Heart right ventricle (tissue), 16 donors: ENCODE results near the gene IL37. TPM values are rescaled to one million over a fixed set of nuclear protein-coding genes. Genes with fewer than 3 reads are reported as not detected.

ENCODE experiments used
- ATAC-seq, 8 donors: fragments of 200-7000 bp; cut with Tn5 transposase; one replicate each; pipeline ENCODE4 v1.9.1; 2020; ENCODE audit warnings: mild to moderate bottlenecking in 8 of 8, moderate library complexity in 8 of 8, moderate number of reproducible peaks in 1 of 8
- DNase-seq, 2 donors: peaks; one replicate each; pipeline ENCODE4 v3.0.0-alpha.2; 2020
- H3K27ac ChIP-seq, 10 donors: fragments of 200-600 bp; sonication (generic) in 2 of 10; one replicate each; pipeline versions ENCODE4 v1.5.0 to v1.8.0; 2020 to 2022; ENCODE audit warnings: mild to moderate bottlenecking in 3 of 10
- H3K27me3 ChIP-seq, 7 donors: fragments of 200-600 bp; one replicate each; pipeline ENCODE4 v1.8.0; 2021 to 2022; ENCODE audit warnings: mild to moderate bottlenecking in 2 of 7
- H3K36me3 ChIP-seq, 9 donors: fragments of 200-600 bp; sonication (generic) in 1 of 9; one replicate each; pipeline versions ENCODE4 v1.5.0 to v1.8.0; 2020 to 2022; ENCODE audit warnings: mild to moderate bottlenecking in 2 of 9
- H3K4me1 ChIP-seq, 9 donors: fragments of 200-600 bp; sonication (generic) in 1 of 9; one replicate each; pipeline versions ENCODE4 v1.5.0 to v1.8.0; 2020 to 2022; ENCODE audit warnings: mild to moderate bottlenecking in 4 of 9
- H3K4me3 ChIP-seq, 10 donors: fragments of 200-600 bp; sonication (generic) in 2 of 10; one replicate each; pipeline versions ENCODE4 v1.5.0 to v1.8.0; 2020 to 2022; ENCODE audit warnings: mild to moderate bottlenecking in 7 of 10, moderate library complexity in 2 of 10
- H3K9me3 ChIP-seq, 11 donors: fragments of 200-600 bp in 10 of 11; sonication (generic) in 2 of 11; one replicate each; pipeline versions ENCODE4 v1.5.0 to v1.8.0; 2013 to 2022; ENCODE audit warnings: mild to moderate bottlenecking in 2 of 11, control low read depth in 1 of 11, moderate library complexity in 1 of 11
- CTCF ChIP-seq, 9 donors: fragments of 200-600 bp; sonication (generic) in 2 of 9; IDR thresholded peaks; one replicate each; pipeline versions ENCODE4 v1.5.0 to v1.8.0; 2021 to 2022; ENCODE audit warnings: antibody characterized with exemption in 9 of 9, mild to moderate bottlenecking in 5 of 9, moderate library complexity in 1 of 9
- WGBS, 2 donors: extraction: QIAGEN DNeasy Blood & Tissue Kit; methylation state at CpG; one replicate each; pipeline ENCODE4 v1.1.7; 2013; ENCODE audit warnings: inconsistent platforms in 1 of 2; 5-methylcytosine and 5-hydroxymethylcytosine counted together
- intact Hi-C, 10 donors: fragments of 100-400 bp; cut with DNase I; formaldehyde crosslinking; loops; one replicate each; pipeline versions ENCODE4 v1.11.1 to v1.14.2; 2022
- polyA plus RNA-seq, 2 donors: library from polyadenylated mRNA; stranded (reverse); fragments of 200-250 nt; gene quantifications; one replicate each; pipeline ENCODE4 v1.2.3, GENCODE V29; 2013
- total RNA-seq, 10 donors: library from RNA; stranded (reverse); fragmentation: NEBNext Ultra II Directional in 3 of 10; extraction: Animal tissue kit (Norgen Biotek cat#: 25700) in 3 of 10; gene quantifications; one replicate each; pipeline versions ENCODE4 v1.2.1 to v1.2.4, GENCODE V29; 2021 to 2023
- donor health status: Arrhythmogenic right ventricular cardiomyopathy.
- donor health status: ischemic (EF 13 %, LVEDD 7.1; RV severe dilation, severe dysfunction).
- donor health status: healthy with polysubstance abuse.
- donor health status: DM: no; HTN: yes; CAD: no.
- donor health status: DM: no; HTN: no; CAD: no.
- donor health status: ischemic (EF 25% LVEDD 6.9; RV normal size, moderate dysfunction).
- donor health status: ischemic (EF 25% LVEDD 5.7; RV mildly dilated, moderate dysfunction).
- donor health status: healthy.
- donor health status: DM: yes; HTN: yes; CAD: no.
- donor health status: Ischemic cardiomyopathy.
- donor health status: ischemic (EF 35%, LVEDD 5.7; RV mildly dilated, moderate dysfunction).
- donor health status: nonischemic (EF 11% LVEDD 7.7; RV severe dilation, severe dysfunction).
- donor health status: DM: yes; HTN: yes; CAD: no.
- donor health status: PGD.
- donor health status: ischemic (EF 29% LVEDD 5.4; RV normal size, mild dysfunction).
- donor health status: nonischemic (EF 23%, LVEDD 6.1; RV moderate dilation, normal function).

IL37 gene
- total and polyA plus RNA-seq, 12 donors = not detected

- DNase-seq (no peak), ATAC-seq (no peak)
- no peaks in the 10 kb centered on the region for H3K4me1 ChIP-seq
- WGBS, 2 donors = 73 to 85% methylated on average over 4 of the region's 4 CpGs
- H3K27ac ChIP-seq = no peak overlapping the region
- peaks cover 0 to 7% (median 0%) of the 10 kb centered on the region in 7 donors for H3K27me3 ChIP-seq
- no peak overlapping the region for H3K4me3 ChIP-seq
- no peak for TF ChIP-seq CTCF (IDR thresholded peaks at IDR 0.05)
- H3K36me3 ChIP-seq = no peaks in the 10 kb centered on the region
- H3K9me3 ChIP-seq = peaks cover 0 to 5% (median 0%) of the 10 kb centered on the region in 11 donors
- intact Hi-C loops = no loop called here
Observed at GRCh38 chr2:112918256-112918655, 7.3 kb downstream of the IL37 start.

- DNase-seq (no peak), ATAC-seq (no peak)
- Histone ChIP-seq H3K27ac (no peak overlapping the region), H3K27me3 (peaks cover 0 to 12% (median 0%) of the 10 kb centered on the region in 7 donors), H3K4me1 (no peaks in the 10 kb centered on the region), H3K4me3 (no peak overlapping the region), H3K9me3 (peaks cover 0 to 5% (median 0%) of the 10 kb centered on the region in 11 donors), H3K36me3 (no peaks in the 10 kb centered on the region)
- intact Hi-C loops = no loop called here
- TF ChIP-seq CTCF (IDR thresholded peaks at IDR 0.05) = no peak
- WGBS, 2 donors = 74 to 89% methylated on average over 1 of the region's 1 CpG
Observed at GRCh38 chr2:112919086-112919485, 8.1 kb downstream of the IL37 start.

- no peak for DNase-seq
- 47 to 65% methylated on average over 4 of the region's 4 CpGs for WGBS, 2 donors
Observed at GRCh38 chr2:112920923-112921532, 10.1 kb downstream of the IL37 start.

GRCh38 chr2:112921982-112922381 is 11.0 kb downstream of the IL37 start:
- peaks cover 0 to 18% (median 6%) of the 10 kb centered on the region in 7 donors for H3K27me3 ChIP-seq
- DNase-seq (no peak), ATAC-seq (no peak)
- peaks cover 0 to 5% (median 0%) of the 10 kb centered on the region in 11 donors for H3K9me3 ChIP-seq
- TF ChIP-seq CTCF (IDR thresholded peaks at IDR 0.05) = no peak
- no peaks in the 10 kb centered on the region for H3K4me1 ChIP-seq
- no peak overlapping the region for H3K27ac ChIP-seq
- intact Hi-C loops = no loop called here
- H3K4me3 ChIP-seq = no peak overlapping the region
- 91 to 92% methylated on average over 1 of the region's 1 CpG for WGBS, 2 donors
- no peaks in the 10 kb centered on the region for H3K36me3 ChIP-seq

More at GRCh38 chr2:112920923-112921532, 10.1 kb downstream of the IL37 start:
- intact Hi-C loops = no loop called here
- peaks cover 0 to 17% (median 6%) of the 10 kb centered on the region in 7 donors for H3K27me3 ChIP-seq
- no peaks in the 10 kb centered on the region for H3K4me1 ChIP-seq
- H3K27ac ChIP-seq = no peak overlapping the region
- no peak overlapping the region for H3K4me3 ChIP-seq
- no peak for TF ChIP-seq CTCF (IDR thresholded peaks at IDR 0.05)
- no peak for ATAC-seq
- H3K36me3 ChIP-seq = no peaks in the 10 kb centered on the region
- peaks cover 0 to 5% (median 0%) of the 10 kb centered on the region in 11 donors for H3K9me3 ChIP-seq
